HepG2 (cell line): ENCODE data around the gene GPC6. TPM values are rescaled to one million over a fixed set of nuclear protein-coding genes. Genes with fewer than 3 reads are reported as not detected.

ENCODE experiments used
- ATAC-seq: fragments of 200-7000 bp; cut with Tn5 transposase; 3 replicates; pipeline ENCODE4 v1.9.1; 2020; ENCODE audit warnings: mild to moderate bottlenecking, moderate library complexity
- BruUV-seq: library from RNA; stranded (reverse); fragments of 400-500 nt; replicated peaks from 2 replicates; lab custom pipeline; 2021; lab: Mats Ljungman, UMichigan
- CTCF ChIA-PET: fragments of 300-600 bp; formaldehyde crosslinking; extraction: SDS; loops from one replicate; lab custom pipeline; 2021; ENCODE audit warnings: low total read pairs, inconsistent platforms, low intra/inter-chr PET ratio; lab: Yijun Ruan, JAX
- POLR2A ChIA-PET: fragments of 350-600 bp; sonication (Branson Sonifier 250); formaldehyde crosslinking; loops from one replicate; lab custom pipeline; 2020; ENCODE audit warnings: antibody characterized with exemption, inconsistent platforms; lab: Yijun Ruan, JAX
- DNase-seq: peaks from one replicate; pipeline ENCODE4 v3.0.0-alpha.2; 2015; ENCODE audit warnings: low spot score
- FAIRE-seq: peaks from 3 replicates; lab custom pipeline; 2011; peaks lifted over from hg19 to GRCh38; lab: Jason Lieb, UNC
- H2AFZ ChIP-seq: one replicate; pipeline ENCODE4 v1.6.1; 2011; ENCODE audit warnings: low read length, inconsistent platforms
- H3K27ac ChIP-seq: fragments of 300-600 bp; 3 replicates; pipeline ENCODE4 v1.8.0; 2011; ENCODE audit warnings: mixed run types, mild to moderate bottlenecking, mixed read lengths, low read length, inconsistent platforms; ENCODE audit not compliant: insufficient read depth; ENCODE audit errors: extremely low read length
- H3K27me3 ChIP-seq, 2 experiments: fragments of 200-600 bp in 1 of 2; 2 replicates in 1 of 2; 3 replicates in 1 of 2; pipeline versions ENCODE4 v1.6.0 to v1.8.0; 2011; ENCODE audit warnings: low read length in 2 of 2, mild to moderate bottlenecking in 2 of 2, moderate library complexity in 2 of 2, inconsistent platforms in 1 of 2; ENCODE audit not compliant: insufficient read depth in 2 of 2, control insufficient read depth in 1 of 2
- H3K36me3 ChIP-seq, 2 experiments: fragments of 200-600 bp in 1 of 2; replicated peaks in 1 of 2; 2 replicates in 1 of 2; 3 replicates in 1 of 2; pipeline versions ENCODE4 v1.5.1 to v1.8.0; 2011; ENCODE audit warnings: low read length in 2 of 2, inconsistent platforms in 1 of 2; ENCODE audit not compliant: insufficient read depth in 2 of 2, control insufficient read depth in 1 of 2
- H3K4me1 ChIP-seq: 2 replicates; pipeline ENCODE4 v1.5.1; 2012; ENCODE audit warnings: low read length, inconsistent platforms; ENCODE audit not compliant: insufficient read depth
- H3K4me2 ChIP-seq: 2 replicates; pipeline ENCODE4 v1.6.0; 2011; ENCODE audit warnings: low read depth, low read length, inconsistent platforms
- H3K4me3 ChIP-seq, 3 experiments: fragments of 200-600 bp in 1 of 3; sonication (generic), shearing (Covaris generic) in 1 of 3; replicated peaks in 1 of 3; 2 replicates each; pipeline ENCODE4 v1.5.1; 2011 to 2016; ENCODE audit warnings: low read length in 3 of 3, inconsistent platforms in 2 of 3, low read depth in 2 of 3, mild to moderate bottlenecking in 2 of 3, control low read depth in 1 of 3, mixed read lengths in 1 of 3; ENCODE audit not compliant: insufficient read depth in 1 of 3
- H3K79me2 ChIP-seq: one replicate; pipeline ENCODE4 v1.6.1; 2011; ENCODE audit warnings: low read length, inconsistent platforms; ENCODE audit not compliant: insufficient read depth
- H3K9ac ChIP-seq: 2 replicates; pipeline ENCODE4 v1.6.0; 2011; ENCODE audit warnings: mild to moderate bottlenecking, low read depth, low read length, inconsistent platforms; ENCODE audit not compliant: insufficient read depth
- H3K9me3 ChIP-seq: 2 replicates; pipeline ENCODE4 v1.5.1; 2012; ENCODE audit warnings: mild to moderate bottlenecking, low read length
- H4K20me1 ChIP-seq: 2 replicates; pipeline ENCODE4 v1.6.0; 2011; ENCODE audit warnings: inconsistent platforms, mild to moderate bottlenecking, low read length, moderate library complexity; ENCODE audit not compliant: insufficient read depth
- SIX1 ChIP-seq: sonication (generic); formaldehyde crosslinking; IDR thresholded peaks from 2 replicates; pipeline ENCODE4 v1.4.0; 2020; ENCODE audit warnings: missing genetic modification reagents, borderline replicate concordance
- SMAD9 ChIP-seq: sonication (generic); formaldehyde crosslinking; IDR thresholded peaks from 2 replicates; pipeline ENCODE4 v1.5.1; 2020; ENCODE audit warnings: mild to moderate bottlenecking, missing genetic modification reagents
- SNRNP70 ChIP-seq: fragments of 200-400 bp; formaldehyde crosslinking; IDR thresholded peaks from 2 replicates; pipeline ENCODE4 v1.6.1; 2017; ENCODE audit warnings: mild to moderate bottlenecking, low read depth, low read length, moderate library complexity
- ZFP41 ChIP-seq: sonication (generic); formaldehyde crosslinking; IDR thresholded peaks from 2 replicates; pipeline ENCODE4 v1.4.0; 2020; ENCODE audit warnings: mild to moderate bottlenecking, missing genetic modification reagents, borderline replicate concordance
- ZNF17 ChIP-seq: sonication (generic); formaldehyde crosslinking; IDR thresholded peaks from 2 replicates; pipeline ENCODE4 v1.5.0; 2020; ENCODE audit warnings: mild to moderate bottlenecking, missing genetic modification reagents
- ZNF333 ChIP-seq: sonication (generic); formaldehyde crosslinking; IDR thresholded peaks from 2 replicates; pipeline ENCODE4 v1.4.0; 2020; ENCODE audit warnings: mild to moderate bottlenecking, missing genetic modification reagents, borderline replicate concordance
- ZNF383 ChIP-seq: sonication (generic); formaldehyde crosslinking; IDR thresholded peaks from 2 replicates; pipeline ENCODE4 v1.4.0; 2020; ENCODE audit warnings: missing genetic modification reagents, mild to moderate bottlenecking, borderline replicate concordance
- ZNF605 ChIP-seq: sonication (generic); formaldehyde crosslinking; IDR thresholded peaks from 2 replicates; pipeline ENCODE4 v1.8.0; 2022; ENCODE audit warnings: mild to moderate bottlenecking, missing genetic modification reagents
- WGBS: methylation state at CpG from one replicate; pipeline ENCODE4 v1.1.6; 2017; ENCODE audit warnings: low lambda C conversion rate; 5-methylcytosine and 5-hydroxymethylcytosine counted together
- in situ Hi-C: cut with HindIII; loops from 2 replicates; pipeline ENCODE4 v1.10.0; 2017; ENCODE audit warnings: low pct_unique_long_range_greater_than_20kb; ENCODE audit not compliant: extremely low pct_ligation_motif_present
- intact Hi-C: fragments of 100-400 bp; cut with micrococcal nuclease; formaldehyde crosslinking; loops from one replicate; pipeline ENCODE4 v1.10.0; 2022; ENCODE audit not compliant: unreplicated experiment
- polyA plus RNA-seq, 8 experiments: library from polyadenylated mRNA; depleted of rRNA in 3 of 8; stranded (reverse) in 7 of 8; unstranded in 1 of 8; fragments of >200 nt; fragmentation: Illumina TruSeq in 4 of 8; extraction: Trizol in 4 of 8; gene quantifications; 2 replicates each; pipeline versions ENCODE4 v1.2.1 to v1.2.3, GENCODE V29; 2011 to 2016; ENCODE audit warnings: low read depth in 4 of 8, missing spikeins in 1 of 8, mixed read lengths in 1 of 8; ENCODE audit not compliant: insufficient read depth in 1 of 8
- total RNA-seq, 5 experiments: library from RNA; depleted of rRNA; stranded (reverse); fragments of >200 nt; fragmentation: Illumina TruSeq; extraction: Trizol; gene quantifications; 2 replicates each; pipeline ENCODE4 v1.2.3, GENCODE V29; 2016; ENCODE audit warnings: low read depth in 1 of 5
- TF ChIP-seq, protein P1 (sequence below): fragments of 450-650 bp; IDR thresholded peaks from 2 replicates; pipeline ENCODE4 v1.6.1; 2017; ENCODE audit warnings: mild to moderate bottlenecking

The GPC6 gene
- total and polyA plus RNA-seq, 2 of the 13 experiments (the other 11 are each of a cell fraction or from before 2014, with no cell fraction given): 24.5 to 33.9 TPM

DNA sequence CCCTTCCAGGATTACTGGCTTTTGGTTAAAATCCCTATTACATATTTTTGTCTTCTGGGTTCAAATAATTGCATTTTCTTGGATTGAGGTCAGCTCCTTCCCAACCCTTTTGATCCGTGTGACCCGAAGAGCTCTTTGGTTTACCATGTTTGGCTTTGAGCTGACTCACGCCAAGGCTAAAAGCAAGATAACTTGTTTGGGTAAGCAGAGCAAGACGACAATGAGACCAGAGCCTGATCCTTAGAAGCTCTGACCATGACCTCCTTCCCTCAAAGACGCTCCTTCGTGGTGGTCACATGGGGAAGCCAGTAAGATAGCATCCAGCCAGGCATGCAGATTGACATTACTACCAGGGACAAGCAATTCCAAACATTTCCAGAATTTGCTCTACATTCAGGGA, 1099.0 kb downstream of the GPC6 start:
- no peak for DNase-seq
- ATAC-seq: no peak
- ChIA-PET CTCF (no interaction called here), POLR2A (no interaction called here)
- 92% methylated on average over 6 of the region's 6 CpGs for WGBS
- H3K9ac ChIP-seq: no peak overlapping the region
- no peaks in the 10 kb centered on the region for H3K9me3 ChIP-seq
- no peak overlapping the region for H2AFZ ChIP-seq
- no peak overlapping the region for H3K27ac ChIP-seq
- no peak overlapping the region for H3K4me3 ChIP-seq
- H4K20me1 ChIP-seq: no peaks in the 10 kb centered on the region
- no TSS peak for BruUV-seq
- H3K4me1 ChIP-seq: peaks cover 17% of the 10 kb centered on the region
- no peak overlapping the region for H3K4me2 ChIP-seq
- intact Hi-C loops: no loop called here
- no peaks in the 10 kb centered on the region for H3K27me3 ChIP-seq
- FAIRE-seq: no peak
- H3K36me3 ChIP-seq: no peaks in the 10 kb centered on the region
- in situ Hi-C loops: loop anchor here (25.0 kb wide), 1 partner anchor 1088 kb away; the partner anchor contains the start of gene GPC6
- TF ChIP-seq ZNF17 (CRISPR knock-in tag): no peak
- no peak for TF ChIP-seq ZFP41 (CRISPR knock-in tag)
- TF ChIP-seq, protein P1, sequence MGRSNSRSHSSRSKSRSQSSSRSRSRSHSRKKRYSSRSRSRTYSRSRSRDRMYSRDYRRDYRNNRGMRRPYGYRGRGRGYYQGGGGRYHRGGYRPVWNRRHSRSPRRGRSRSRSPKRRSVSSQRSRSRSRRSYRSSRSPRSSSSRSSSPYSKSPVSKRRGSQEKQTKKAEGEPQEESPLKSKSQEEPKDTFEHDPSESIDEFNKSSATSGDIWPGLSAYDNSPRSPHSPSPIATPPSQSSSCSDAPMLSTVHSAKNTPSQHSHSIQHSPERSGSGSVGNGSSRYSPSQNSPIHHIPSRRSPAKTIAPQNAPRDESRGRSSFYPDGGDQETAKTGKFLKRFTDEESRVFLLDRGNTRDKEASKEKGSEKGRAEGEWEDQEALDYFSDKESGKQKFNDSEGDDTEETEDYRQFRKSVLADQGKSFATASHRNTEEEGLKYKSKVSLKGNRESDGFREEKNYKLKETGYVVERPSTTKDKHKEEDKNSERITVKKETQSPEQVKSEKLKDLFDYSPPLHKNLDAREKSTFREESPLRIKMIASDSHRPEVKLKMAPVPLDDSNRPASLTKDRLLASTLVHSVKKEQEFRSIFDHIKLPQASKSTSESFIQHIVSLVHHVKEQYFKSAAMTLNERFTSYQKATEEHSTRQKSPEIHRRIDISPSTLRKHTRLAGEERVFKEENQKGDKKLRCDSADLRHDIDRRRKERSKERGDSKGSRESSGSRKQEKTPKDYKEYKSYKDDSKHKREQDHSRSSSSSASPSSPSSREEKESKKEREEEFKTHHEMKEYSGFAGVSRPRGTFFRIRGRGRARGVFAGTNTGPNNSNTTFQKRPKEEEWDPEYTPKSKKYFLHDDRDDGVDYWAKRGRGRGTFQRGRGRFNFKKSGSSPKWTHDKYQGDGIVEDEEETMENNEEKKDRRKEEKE: no peak
- TF ChIP-seq ZNF333 (CRISPR knock-in tag): no peak
- TF ChIP-seq ZNF605 (CRISPR knock-in tag): no peak
- TF ChIP-seq SNRNP70: no peak
- TF ChIP-seq SIX1: no peak
- TF ChIP-seq ZNF383 (CRISPR knock-in tag): no peak
- no peak for TF ChIP-seq SMAD9
- no peaks in the 10 kb centered on the region for H3K79me2 ChIP-seq
